K562 (cell line): ENCODE data around the gene PNMA8B. TPM values are rescaled to one million over a fixed set of nuclear protein-coding genes. Genes with fewer than 3 reads are reported as not detected.
A peak's percentile ranks its signal among the peaks of the same experiment; 100 is the strongest.

Experiments
- ATAC-seq: fragments of 200-7000 bp; cut with Tn5 transposase; 3 replicates; pipeline ENCODE4 v1.9.1; 2020; ENCODE audit warnings: moderate library complexity
- BruUV-seq: library from RNA; stranded (reverse); fragments of 400-500 nt; replicated peaks from 2 replicates; lab custom pipeline; 2021; lab: Mats Ljungman, UMichigan
- CTCF ChIA-PET: fragments of 300-600 bp; formaldehyde crosslinking; extraction: SDS; loops from one replicate; lab custom pipeline; 2021; ENCODE audit warnings: low intra/inter-chr PET ratio; lab: Yijun Ruan, JAX
- POLR2A ChIA-PET: fragments of 300-600, 350-650 bp; sonication (Branson Sonifier 250); formaldehyde crosslinking; extraction: SDS; loops from one replicate; lab custom pipeline; 2021; ENCODE audit warnings: antibody characterized with exemption, inconsistent platforms; lab: Yijun Ruan, JAX
- DNase-seq, 4 experiments: peaks; one replicate each; pipeline versions ENCODE4 v3.0.0 to v3.0.0-alpha.2; 2011 to 2018; ENCODE audit warnings: low spot score in 3 of 4, mixed read lengths in 3 of 4; ENCODE audit errors: extremely low read depth in 1 of 4
- FAIRE-seq: peaks from 2 replicates; lab custom pipeline; 2011; peaks lifted over from hg19 to GRCh38; lab: Jason Lieb, UNC
- H2AFZ ChIP-seq: 2 replicates; pipeline ENCODE4 v1.6.0; 2011; ENCODE audit warnings: low read depth, low read length, control low read depth, inconsistent platforms
- H3K27ac ChIP-seq: fragments of 200-600 bp; 3 replicates; pipeline ENCODE4 v1.8.0; 2011; ENCODE audit warnings: low read depth, mild to moderate bottlenecking, control low read depth, inconsistent platforms, low read length, moderate library complexity, mixed read lengths; ENCODE audit errors: extremely low read depth
- H3K27me3 ChIP-seq, 2 experiments: fragments of 300-600 bp in 1 of 2; 2 replicates in 1 of 2; 3 replicates in 1 of 2; pipeline versions ENCODE4 v1.6.0 to v1.8.0; 2011; ENCODE audit warnings: inconsistent platforms in 2 of 2, low read length in 2 of 2, mild to moderate bottlenecking in 1 of 2, mixed read lengths in 1 of 2, moderate library complexity in 1 of 2; ENCODE audit not compliant: control insufficient read depth in 2 of 2, insufficient read depth in 2 of 2
- H3K36me3 ChIP-seq: fragments of 300-600 bp; 3 replicates; pipeline ENCODE4 v1.8.0; 2011; ENCODE audit warnings: mild to moderate bottlenecking, low read length, inconsistent platforms; ENCODE audit not compliant: control insufficient read depth, insufficient read depth
- H3K4me1 ChIP-seq, 2 experiments: fragments of 200-600 bp in 1 of 2; replicated peaks in 1 of 2; 2 replicates in 1 of 2; 3 replicates in 1 of 2; pipeline versions ENCODE4 v1.5.1 to v1.8.0; 2011; ENCODE audit warnings: inconsistent platforms in 2 of 2, low read length in 2 of 2, mild to moderate bottlenecking in 1 of 2, mixed read lengths in 1 of 2, moderate library complexity in 1 of 2; ENCODE audit not compliant: control insufficient read depth in 2 of 2, insufficient read depth in 2 of 2
- H3K4me2 ChIP-seq: 2 replicates; pipeline ENCODE4 v1.6.1; 2011; ENCODE audit warnings: low read length, control low read depth, inconsistent platforms, mixed read lengths; ENCODE audit not compliant: insufficient read depth
- H3K4me3 ChIP-seq: fragments of 200-600 bp; sonication (generic), shearing (Covaris generic); 2 replicates; pipeline ENCODE4 v1.5.1; 2016; ENCODE audit warnings: control low read depth, inconsistent platforms
- H3K79me2 ChIP-seq: fragments of 200-600 bp; 3 replicates; pipeline ENCODE4 v1.8.0; 2011; ENCODE audit warnings: low read length, inconsistent platforms; ENCODE audit not compliant: control insufficient read depth, insufficient read depth
- H3K9ac ChIP-seq, 2 experiments: 2 replicates each; pipeline versions ENCODE4 v1.6.0 to v1.6.1; 2011; ENCODE audit warnings: low read depth in 2 of 2, low read length in 2 of 2, control low read depth in 1 of 2, inconsistent platforms in 1 of 2, mild to moderate bottlenecking in 1 of 2, mixed read lengths in 1 of 2; ENCODE audit not compliant: insufficient read depth in 1 of 2
- H3K9me1 ChIP-seq: one replicate; pipeline ENCODE4 v1.6.0; 2011; ENCODE audit warnings: inconsistent platforms, mild to moderate bottlenecking, low read length, moderate library complexity; ENCODE audit not compliant: control insufficient read depth, insufficient read depth
- H3K9me3 ChIP-seq: replicated peaks from 2 replicates; pipeline ENCODE4 v1.5.1; 2011; ENCODE audit warnings: low read depth, low read length, inconsistent platforms; ENCODE audit not compliant: control insufficient read depth, insufficient read depth
- H4K20me1 ChIP-seq: replicated peaks from 2 replicates; pipeline ENCODE4 v1.6.1; 2011; ENCODE audit warnings: low read length, inconsistent platforms, mixed read lengths; ENCODE audit not compliant: control insufficient read depth, insufficient read depth
- CTCF ChIP-seq, 3 experiments: IDR thresholded peaks in 2 of 3; conservative IDR thresholded peaks in 1 of 3; 2 replicates each; pipeline ENCODE4 v1.5.1; 2011 to 2012; ENCODE audit warnings: low read length in 3 of 3, mild to moderate bottlenecking in 3 of 3, control low read depth in 2 of 3, improper control_type of control experiment in 1 of 3, inconsistent platforms in 1 of 3, low read depth in 1 of 3, mixed read lengths in 1 of 3, moderate library complexity in 1 of 3; ENCODE audit not compliant: insufficient read depth in 2 of 3
- FOXM1 ChIP-seq, 2 experiments: fragments of 450-650 bp in 1 of 2; sonication (generic) in 1 of 2; formaldehyde crosslinking in 1 of 2; IDR thresholded peaks; 2 replicates each; pipeline versions ENCODE4 v1.6.1 to v1.9.0; 2017 to 2022; ENCODE audit warnings: low read depth in 2 of 2, mild to moderate bottlenecking in 2 of 2, missing genetic modification reagents in 1 of 2, moderate library complexity in 1 of 2
- ILF3 ChIP-seq: fragments of 450-650 bp; IDR thresholded peaks from 2 replicates; pipeline ENCODE4 v1.6.1; 2018; ENCODE audit warnings: antibody characterized with exemption, mild to moderate bottlenecking, moderate library complexity, borderline replicate concordance
- KLF6 ChIP-seq: fragments of 250-450 bp; sonication (Bioruptor Pico); IDR thresholded peaks from 2 replicates; pipeline ENCODE4 v1.4.0; 2020; ENCODE audit warnings: mild to moderate bottlenecking, moderate library complexity, borderline replicate concordance
- MECOM ChIP-seq: fragments of 250-450 bp; sonication (Bioruptor Pico); IDR thresholded peaks from 2 replicates; pipeline ENCODE4 v1.8.0; 2022; ENCODE audit warnings: inconsistent platforms
- RB1 ChIP-seq: fragments of 450-650 bp; IDR thresholded peaks from 2 replicates; pipeline ENCODE4 v1.6.1; 2017; ENCODE audit warnings: low read depth, mild to moderate bottlenecking
- RBM25 ChIP-seq: fragments of 200-400 bp; formaldehyde crosslinking; IDR thresholded peaks from 2 replicates; pipeline ENCODE4 v1.6.1; 2018; ENCODE audit warnings: low read length, low read depth, moderate library complexity; ENCODE audit not compliant: severe bottlenecking
- STAT5A ChIP-seq: IDR thresholded peaks from 2 replicates; pipeline ENCODE4 v1.6.1; 2012; ENCODE audit warnings: low read length, inconsistent platforms, borderline replicate concordance
- TEAD1 ChIP-seq, 2 experiments: fragments of 450-650 bp in 1 of 2; sonication (generic) in 1 of 2; formaldehyde crosslinking; IDR thresholded peaks; 2 replicates each; pipeline versions ENCODE4 v1.4.0 to v1.8.0; 2020 to 2022; ENCODE audit warnings: mild to moderate bottlenecking in 2 of 2, missing genetic modification reagents in 1 of 2
- ZBTB7A ChIP-seq: IDR thresholded peaks from 2 replicates; pipeline ENCODE4 v1.6.1; 2011; ENCODE audit warnings: low read depth, mild to moderate bottlenecking, low read length, moderate library complexity, borderline replicate concordance; ENCODE audit not compliant: control insufficient read depth
- ZNF354B ChIP-seq: fragments of 250-450 bp; sonication (Bioruptor Pico); IDR thresholded peaks from 2 replicates; pipeline ENCODE4 v1.4.0; 2020
- WGBS: fragments of 100-300 bp; shearing (Covaris generic); methylation state at CpG from one replicate; pipeline ENCODE4 v1.1.6; 2016; ENCODE audit warnings: low coverage, mixed read lengths; ENCODE audit not compliant: insufficient coverage; ENCODE audit errors: missing lambda C conversion rate; 5-methylcytosine and 5-hydroxymethylcytosine counted together
- in situ Hi-C: fragments of 300-500 bp; cut with MboI; formaldehyde crosslinking; loops from 4 replicates; pipeline ENCODE4 v1.15.0; 2018; ENCODE audit warnings: inconsistent platforms, mixed read lengths
- intact Hi-C: fragments of 100-400 bp; cut with micrococcal nuclease; formaldehyde crosslinking; loops from 2 replicates; pipeline ENCODE4 v1.14.2; 2022
- polyA plus RNA-seq, 8 experiments: library from polyadenylated mRNA; depleted of rRNA in 4 of 8; stranded (reverse) in 5 of 8; unstranded in 3 of 8; fragments of >200 nt; fragmentation: Nextera tagmentation in 2 of 8; fragmentation: Illumina TruSeq in 1 of 8; extraction: Ambion mirVana in 2 of 8; extraction: Trizol in 1 of 8; gene quantifications; 2 replicates each; pipeline versions ENCODE4 v1.2.1 to v1.2.3, GENCODE V29; 2011 to 2014; ENCODE audit warnings: inconsistent platforms in 1 of 8, missing spikeins in 1 of 8
- total RNA-seq, 7 experiments: library from RNA; depleted of rRNA in 6 of 7; stranded (reverse); fragments of >200 nt in 6 of 7; fragmentation: Illumina TruSeq in 2 of 7; extraction: Trizol in 2 of 7; gene quantifications; 2 replicates each; pipeline versions ENCODE4 v1.2.1 to v1.2.3, GENCODE V29; 2011 to 2021; ENCODE audit warnings: low replicate concordance in 1 of 7

The PNMA8B gene
- total and polyA plus RNA-seq, 9 of the 15 experiments (the other 6 are each of a cell fraction or from before 2014, with no cell fraction given), result not detected

DNA sequence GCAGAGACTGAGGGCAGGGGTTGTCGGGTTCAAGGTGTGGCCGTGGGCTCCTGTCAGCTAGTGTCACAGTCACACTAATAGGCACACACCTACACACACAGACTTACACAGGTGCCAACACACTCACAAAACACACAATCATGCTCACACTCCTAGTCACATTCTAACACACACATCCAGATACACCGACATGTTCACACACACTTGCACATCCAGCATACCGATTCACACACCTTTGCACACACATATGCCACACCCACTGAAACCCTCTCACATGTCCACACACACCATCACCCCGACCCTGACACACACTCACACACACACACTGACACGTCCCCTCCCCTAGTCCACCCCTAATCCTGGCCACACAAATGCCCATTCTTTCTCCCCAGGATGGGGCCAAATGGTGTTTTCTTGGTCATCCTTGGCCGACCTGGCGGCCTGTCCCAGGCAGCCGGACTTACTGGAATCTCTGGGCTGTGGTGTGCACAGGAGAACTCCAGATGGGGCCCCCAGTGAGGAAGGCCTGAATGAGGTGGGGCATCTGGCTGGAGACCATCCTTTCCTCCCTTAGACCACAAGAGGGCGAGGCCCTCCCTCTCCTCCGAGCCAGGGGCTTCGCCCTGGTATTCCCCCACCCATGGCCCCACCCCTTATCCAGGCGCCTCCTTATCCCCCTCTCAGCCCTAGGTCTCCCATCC is 19.1 kb upstream of the PNMA8B start:
- no peak overlapping the region for H3K4me3 ChIP-seq
- no peak overlapping the region for H3K4me2 ChIP-seq
- no peaks in the 10 kb centered on the region for H3K27me3 ChIP-seq
- no peak for FAIRE-seq
- 16% methylated on average over 9 of the region's 13 CpGs for WGBS
- POLR2A ChIA-PET, result no interaction called here
- H3K9me3 ChIP-seq, result no peaks in the 10 kb centered on the region
- no peak; the same call in 2 of the 3 replicates for ATAC-seq
- H3K27ac ChIP-seq, result no peak overlapping the region
- H3K9me1 ChIP-seq, result no peaks in the 10 kb centered on the region
- intact Hi-C loops, result loop anchor here (1.0 kb wide), 1 partner anchor 28 kb away; no protein-coding TSS in a partner anchor
- no peak overlapping the region for H2AFZ ChIP-seq
- H3K36me3 ChIP-seq, result no peaks in the 10 kb centered on the region
- TF ChIP-seq KLF6 (CRISPR knock-in tag) (no peak), CTCF (IDR thresholded peaks at IDR 0.05 in 2 of 3, conservative IDR thresholded peaks at IDR 0.05 in 1 of 3; ENCODE audit: insufficient read depth in 2 of 3, low read depth in 1 of 3, low read length in 3 of 3) (0 out of 6 replicates have a peak, but pooled peaks of 1 of the 3 experiments have one; percentile 0), FOXM1 (IDR thresholded peaks at IDR 0.05; ENCODE audit: low read depth) (no peak), FOXM1 (CRISPR knock-in tag; IDR thresholded peaks at IDR 0.05; ENCODE audit: low read depth) (no peak), ZBTB7A (peak; percentile 19; the same call in 1 of the 2 replicates), ILF3 (no peak), STAT5A (no peak), RBM25 (no peak), TEAD1 (CRISPR knock-in tag; IDR thresholded peaks at IDR 0.05) (no peak), RB1 (no peak), MECOM (CRISPR knock-in tag) (no peak), ZNF354B (no peak)
- TF ChIP-seq, all 486 proteins: peak for 2
- CTCF ChIA-PET, result interaction anchor here (1.3 to 5.7 kb wide), 5 partner anchors 26 to 234 kb away, joined by 9 to 115 read pairs (median 12); no protein-coding TSS in a partner anchor
- Histone ChIP-seq H3K4me1 (peaks cover 0 to 8% of the 10 kb centered on the region in 2 experiments; a peak in 3 of 5 replicates), H3K9ac (no peak overlapping the region), H4K20me1 (no peaks in the 10 kb centered on the region), H3K79me2 (no peaks in the 10 kb centered on the region)
- peak in 2 of 4 experiments; percentile 53 to 56 for DNase-seq
- BruUV-seq, result no TSS peak
- in situ Hi-C loops, result loop anchor here (5.0 kb wide), 1 partner anchor 232 kb away; no protein-coding TSS in a partner anchor
